Measurements from ENCODE around the gene FHAD1.

The FHAD1 gene

GRCh38 chr1:15331180-15331579 is 84.2 kb downstream of the FHAD1 start:
- no peak for ATAC-seq

GRCh38 chr1:15331734-15332133 is 84.7 kb downstream of the FHAD1 start:
- TF ChIP-seq ZNF8 (CRISPR knock-in tag; IDR thresholded peaks at IDR 0.05) (no peak), SNAI2 (CRISPR knock-in tag; IDR thresholded peaks at IDR 0.05) (no peak), ESRRG (CRISPR knock-in tag; IDR thresholded peaks at IDR 0.05) (no peak), ZNF70 (CRISPR knock-in tag; IDR thresholded peaks at IDR 0.05) (no peak), GLIS3 (CRISPR knock-in tag; IDR thresholded peaks at IDR 0.05) (no peak), CSDC2 (CRISPR knock-in tag; IDR thresholded peaks at IDR 0.05) (no peak)
- no peak for ATAC-seq

More at GRCh38 chr1:15331180-15331579, 84.2 kb downstream of the FHAD1 start:
- no peak for TF ChIP-seq CSDC2 (CRISPR knock-in tag; IDR thresholded peaks at IDR 0.05)
- TF ChIP-seq, protein P1, sequence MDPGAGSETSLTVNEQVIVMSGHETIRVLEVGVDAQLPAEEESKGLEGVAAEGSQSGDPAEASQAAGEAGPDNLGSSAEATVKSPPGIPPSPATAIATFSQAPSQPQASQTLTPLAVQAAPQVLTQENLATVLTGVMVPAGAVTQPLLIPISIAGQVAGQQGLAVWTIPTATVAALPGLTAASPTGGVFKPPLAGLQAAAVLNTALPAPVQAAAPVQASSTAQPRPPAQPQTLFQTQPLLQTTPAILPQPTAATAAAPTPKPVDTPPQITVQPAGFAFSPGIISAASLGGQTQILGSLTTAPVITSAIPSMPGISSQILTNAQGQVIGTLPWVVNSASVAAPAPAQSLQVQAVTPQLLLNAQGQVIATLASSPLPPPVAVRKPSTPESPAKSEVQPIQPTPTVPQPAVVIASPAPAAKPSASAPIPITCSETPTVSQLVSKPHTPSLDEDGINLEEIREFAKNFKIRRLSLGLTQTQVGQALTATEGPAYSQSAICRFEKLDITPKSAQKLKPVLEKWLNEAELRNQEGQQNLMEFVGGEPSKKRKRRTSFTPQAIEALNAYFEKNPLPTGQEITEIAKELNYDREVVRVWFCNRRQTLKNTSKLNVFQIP (CRISPR knock-in tag; IDR thresholded peaks at IDR 0.05; ENCODE audit: borderline replicate concordance, low read depth): no peak
- TF ChIP-seq, protein P2, sequence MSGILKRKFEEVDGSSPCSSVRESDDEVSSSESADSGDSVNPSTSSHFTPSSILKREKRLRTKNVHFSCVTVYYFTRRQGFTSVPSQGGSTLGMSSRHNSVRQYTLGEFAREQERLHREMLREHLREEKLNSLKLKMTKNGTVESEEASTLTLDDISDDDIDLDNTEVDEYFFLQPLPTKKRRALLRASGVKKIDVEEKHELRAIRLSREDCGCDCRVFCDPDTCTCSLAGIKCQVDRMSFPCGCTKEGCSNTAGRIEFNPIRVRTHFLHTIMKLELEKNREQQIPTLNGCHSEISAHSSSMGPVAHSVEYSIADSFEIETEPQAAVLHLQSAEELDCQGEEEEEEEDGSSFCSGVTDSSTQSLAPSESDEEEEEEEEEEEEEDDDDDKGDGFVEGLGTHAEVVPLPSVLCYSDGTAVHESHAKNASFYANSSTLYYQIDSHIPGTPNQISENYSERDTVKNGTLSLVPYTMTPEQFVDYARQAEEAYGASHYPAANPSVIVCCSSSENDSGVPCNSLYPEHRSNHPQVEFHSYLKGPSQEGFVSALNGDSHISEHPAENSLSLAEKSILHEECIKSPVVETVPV (CRISPR knock-in tag; IDR thresholded peaks at IDR 0.05): no peak
- no peak for TF ChIP-seq ZC3H10 (CRISPR knock-in tag; IDR thresholded peaks at IDR 0.05)
- no peak for TF ChIP-seq TOX (CRISPR knock-in tag; IDR thresholded peaks at IDR 0.05; ENCODE audit: borderline replicate concordance)
- TF ChIP-seq TSHZ2 (CRISPR knock-in tag; IDR thresholded peaks at IDR 0.05): no peak
- no peak for TF ChIP-seq GLIS3 (CRISPR knock-in tag; IDR thresholded peaks at IDR 0.05)
- no peak for TF ChIP-seq RARB (CRISPR knock-in tag; IDR thresholded peaks at IDR 0.05)
- no peak for TF ChIP-seq TCF4 (CRISPR knock-in tag; IDR thresholded peaks at IDR 0.05; ENCODE audit: borderline replicate concordance)
- TF ChIP-seq ARNTL (CRISPR knock-in tag; IDR thresholded peaks at IDR 0.05; ENCODE audit: borderline replicate concordance, low read depth): no peak

DNA sequence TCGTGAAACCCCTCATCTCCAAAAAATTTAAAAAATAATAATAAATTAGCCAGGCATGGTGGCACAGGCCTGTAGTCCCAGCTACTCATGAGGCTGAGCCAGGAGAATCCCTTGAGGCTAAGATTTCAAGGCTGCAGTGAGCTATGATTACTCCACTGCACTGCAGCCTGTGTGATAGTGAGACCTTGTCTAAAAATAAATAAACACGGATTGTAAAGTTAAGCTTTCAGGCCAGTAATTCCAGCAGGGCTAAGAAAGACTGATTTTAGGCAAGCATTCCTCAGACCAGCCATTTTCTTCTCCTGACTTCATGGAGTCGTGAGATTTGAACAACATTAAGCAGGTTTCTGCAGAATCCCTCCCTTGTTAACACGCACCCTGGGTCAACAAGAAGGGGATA is 85.5 kb downstream of the FHAD1 start:
- no peak for TF ChIP-seq ZFP3 (CRISPR knock-in tag; IDR thresholded peaks at IDR 0.05)
- no peak for TF ChIP-seq ARNTL (CRISPR knock-in tag; IDR thresholded peaks at IDR 0.05; ENCODE audit: borderline replicate concordance, low read depth)
- TF ChIP-seq, protein P3, sequence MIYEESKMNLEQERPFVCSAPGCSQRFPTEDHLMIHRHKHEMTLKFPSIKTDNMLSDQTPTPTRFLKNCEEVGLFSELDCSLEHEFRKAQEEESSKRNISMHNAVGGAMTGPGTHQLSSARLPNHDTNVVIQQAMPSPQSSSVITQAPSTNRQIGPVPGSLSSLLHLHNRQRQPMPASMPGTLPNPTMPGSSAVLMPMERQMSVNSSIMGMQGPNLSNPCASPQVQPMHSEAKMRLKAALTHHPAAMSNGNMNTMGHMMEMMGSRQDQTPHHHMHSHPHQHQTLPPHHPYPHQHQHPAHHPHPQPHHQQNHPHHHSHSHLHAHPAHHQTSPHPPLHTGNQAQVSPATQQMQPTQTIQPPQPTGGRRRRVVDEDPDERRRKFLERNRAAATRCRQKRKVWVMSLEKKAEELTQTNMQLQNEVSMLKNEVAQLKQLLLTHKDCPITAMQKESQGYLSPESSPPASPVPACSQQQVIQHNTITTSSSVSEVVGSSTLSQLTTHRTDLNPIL (CRISPR knock-in tag; IDR thresholded peaks at IDR 0.05; ENCODE audit: low read depth): no peak
- TF ChIP-seq TOX (CRISPR knock-in tag; IDR thresholded peaks at IDR 0.05; ENCODE audit: borderline replicate concordance): no peak
- TF ChIP-seq TCF4 (CRISPR knock-in tag; IDR thresholded peaks at IDR 0.05; ENCODE audit: borderline replicate concordance): no peak
- TF ChIP-seq ZC3H10 (CRISPR knock-in tag; IDR thresholded peaks at IDR 0.05): no peak
- TF ChIP-seq SNAI2 (CRISPR knock-in tag; IDR thresholded peaks at IDR 0.05): no peak
- no peak for TF ChIP-seq PPARA (CRISPR knock-in tag; IDR thresholded peaks at IDR 0.05; ENCODE audit: borderline replicate concordance)
- TF ChIP-seq, protein P4, sequence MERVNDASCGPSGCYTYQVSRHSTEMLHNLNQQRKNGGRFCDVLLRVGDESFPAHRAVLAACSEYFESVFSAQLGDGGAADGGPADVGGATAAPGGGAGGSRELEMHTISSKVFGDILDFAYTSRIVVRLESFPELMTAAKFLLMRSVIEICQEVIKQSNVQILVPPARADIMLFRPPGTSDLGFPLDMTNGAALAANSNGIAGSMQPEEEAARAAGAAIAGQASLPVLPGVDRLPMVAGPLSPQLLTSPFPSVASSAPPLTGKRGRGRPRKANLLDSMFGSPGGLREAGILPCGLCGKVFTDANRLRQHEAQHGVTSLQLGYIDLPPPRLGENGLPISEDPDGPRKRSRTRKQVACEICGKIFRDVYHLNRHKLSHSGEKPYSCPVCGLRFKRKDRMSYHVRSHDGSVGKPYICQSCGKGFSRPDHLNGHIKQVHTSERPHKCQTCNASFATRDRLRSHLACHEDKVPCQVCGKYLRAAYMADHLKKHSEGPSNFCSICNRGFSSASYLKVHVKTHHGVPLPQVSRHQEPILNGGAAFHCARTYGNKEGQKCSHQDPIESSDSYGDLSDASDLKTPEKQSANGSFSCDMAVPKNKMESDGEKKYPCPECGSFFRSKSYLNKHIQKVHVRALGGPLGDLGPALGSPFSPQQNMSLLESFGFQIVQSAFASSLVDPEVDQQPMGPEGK (CRISPR knock-in tag; IDR thresholded peaks at IDR 0.05; ENCODE audit: borderline replicate concordance): no peak
- no peak for TF ChIP-seq ZFP30 (CRISPR knock-in tag; IDR thresholded peaks at IDR 0.05)
- TF ChIP-seq, protein P1 (CRISPR knock-in tag; IDR thresholded peaks at IDR 0.05; ENCODE audit: borderline replicate concordance, low read depth): no peak
- ATAC-seq: no peak

All from SK-N-SH treated with all-trans-retinoic acid at 6 μM for 48 hours (cell line).